GM12864 (cell line): ENCODE data around the gene TMCO4.

Experiments used
- DNase-seq: peaks from one replicate; pipeline ENCODE4 v3.0.0-alpha.2; 2011; ENCODE audit warnings: low read depth
- H3K4me3 ChIP-seq: 2 replicates; pipeline ENCODE4 v1.5.1; 2011; ENCODE audit warnings: mild to moderate bottlenecking, low read depth, low read length, control low read depth
- CTCF ChIP-seq: IDR thresholded peaks from 2 replicates; pipeline ENCODE4 v1.5.1; 2011; ENCODE audit warnings: low read depth, mild to moderate bottlenecking, moderate library complexity, low read length, control low read depth, inconsistent platforms; ENCODE audit errors: missing control alignments

The TMCO4 gene

GRCh38 chr1:19835578-19835977 is 35.9 kb upstream of the TMCO4 start:
- TF ChIP-seq CTCF, result no peak
- no peak for DNase-seq
- no peak overlapping the region for H3K4me3 ChIP-seq

GRCh38 chr1:19831441-19831840 is 31.7 kb upstream of the TMCO4 start:
- no peak for TF ChIP-seq CTCF
- no peak for DNase-seq
- no peak overlapping the region for H3K4me3 ChIP-seq

GRCh38 chr1:19828546-19828945 is 28.8 kb upstream of the TMCO4 start:
- no peak for DNase-seq
- TF ChIP-seq CTCF, result no peak
- no peak overlapping the region for H3K4me3 ChIP-seq

- no peak for DNase-seq
- no peak overlapping the region for H3K4me3 ChIP-seq
- no peak for TF ChIP-seq CTCF
Observed at GRCh38 chr1:19825298-19825697, 25.6 kb upstream of the TMCO4 start.

- TF ChIP-seq CTCF, result no peak
- no peak overlapping the region for H3K4me3 ChIP-seq
- DNase-seq, result no peak
Observed at GRCh38 chr1:19824541-19824940, 24.8 kb upstream of the TMCO4 start.

GRCh38 chr1:19824036-19824435 is 24.3 kb upstream of the TMCO4 start:
- H3K4me3 ChIP-seq, result no peak overlapping the region
- TF ChIP-seq CTCF, result no peak
- no peak for DNase-seq

- no peak for TF ChIP-seq CTCF
- H3K4me3 ChIP-seq, result no peak overlapping the region
- DNase-seq, result no peak
Observed at GRCh38 chr1:19819701-19820100, 20.0 kb upstream of the TMCO4 start.
